ENCODE data around the gene RAPGEF6.

GRCh38 chr5:131579917-131580671, 54.9 kb downstream of the RAPGEF6 start:
- TF ChIP-seq POLR2AphosphoS5 (IDR thresholded peaks at IDR 0.05; ENCODE audit: low read depth, low read length) (no peak), TAF1 (IDR thresholded peaks at IDR 0.05; ENCODE audit: borderline replicate concordance, low read depth, low read length) (no peak)

Measured in GM12892 (cell line).